IMR-90 (cell line): ENCODE results near the gene NENF. TPM values are rescaled to one million over a fixed set of nuclear protein-coding genes. Genes with fewer than 3 reads are reported as not detected.

ENCODE experiments used
- ATAC-seq: fragments of 200-7000 bp; cut with Tn5 transposase; 2 replicates; pipeline ENCODE4 v1.9.1; 2020; ENCODE audit warnings: low read depth, mild to moderate bottlenecking, moderate library complexity
- BruUV-seq: library from RNA; stranded (reverse); fragments of 400-500 nt; replicated peaks from 2 replicates; lab custom pipeline; 2021; lab: Mats Ljungman, UMichigan
- CTCF ChIA-PET: fragments of 300-600 bp; formaldehyde crosslinking; extraction: SDS; loops from one replicate; lab custom pipeline; 2021; ENCODE audit warnings: antibody characterized with exemption; lab: Yijun Ruan, JAX
- POLR2A ChIA-PET: fragments of 300-600 bp; sonication (Branson Sonifier 250); formaldehyde crosslinking; loops from one replicate; lab custom pipeline; 2022; ENCODE audit warnings: antibody characterized with exemption; ENCODE audit not compliant: unreplicated experiment; lab: Charles Lee
- DNase-seq: peaks from one replicate; pipeline ENCODE4 v3.0.0; 2013
- H2AFZ ChIP-seq: replicated peaks from 2 replicates; pipeline ENCODE3; 2013; ENCODE audit warnings: low read length, mild to moderate bottlenecking; ENCODE audit not compliant: poor library complexity
- H2AK5ac ChIP-seq: 2 replicates; pipeline ENCODE4 v1.6.1; 2013; ENCODE audit warnings: low read depth, low read length, inconsistent platforms
- H2AK9ac ChIP-seq: replicated peaks from 2 replicates; pipeline ENCODE3; 2013; ENCODE audit warnings: mild to moderate bottlenecking, low read depth, low read length, moderate library complexity; ENCODE audit not compliant: poor library complexity
- H2BK120ac ChIP-seq: 2 replicates; pipeline ENCODE4 v1.6.1; 2013; ENCODE audit warnings: low read depth, low read length, inconsistent platforms
- H2BK15ac ChIP-seq: 3 replicates; pipeline ENCODE4 v1.6.1; 2013; ENCODE audit warnings: low read depth, low read length, inconsistent platforms
- H2BK20ac ChIP-seq: 2 replicates; pipeline ENCODE4 v1.6.1; 2013; ENCODE audit warnings: low read depth, mild to moderate bottlenecking, inconsistent platforms, low read length, moderate library complexity
- H2BK5ac ChIP-seq: 2 replicates; pipeline ENCODE4 v1.6.1; 2013; ENCODE audit warnings: mild to moderate bottlenecking, low read depth, low read length, inconsistent platforms; ENCODE audit not compliant: poor library complexity, severe bottlenecking
- H3K14ac ChIP-seq: replicated peaks from 2 replicates; pipeline ENCODE4 v1.6.1; 2013; ENCODE audit warnings: low read depth, low read length, inconsistent platforms
- H3K18ac ChIP-seq: 2 replicates; pipeline ENCODE4 v1.6.1; 2013; ENCODE audit warnings: low read depth, low read length, control low read depth
- H3K23ac ChIP-seq: 2 replicates; pipeline ENCODE4 v1.6.1; 2013; ENCODE audit warnings: low read depth, low read length, inconsistent platforms
- H3K27ac ChIP-seq: 2 replicates; pipeline ENCODE4 v1.5.1; 2013; ENCODE audit warnings: mild to moderate bottlenecking, control low read depth, low read length; ENCODE audit not compliant: insufficient read depth
- H3K27me3 ChIP-seq: 2 replicates; pipeline ENCODE4 v1.6.1; 2013; ENCODE audit warnings: low read length; ENCODE audit not compliant: control insufficient read depth, insufficient read depth
- H3K36me3 ChIP-seq: 2 replicates; pipeline ENCODE4 v1.6.1; 2013; ENCODE audit warnings: low read length, mixed read lengths; ENCODE audit not compliant: control insufficient read depth, insufficient read depth
- H3K4ac ChIP-seq: 2 replicates; pipeline ENCODE4 v1.6.1; 2013; ENCODE audit warnings: low read depth, low read length, inconsistent platforms
- H3K4me1 ChIP-seq: 2 replicates; pipeline ENCODE4 v1.6.1; 2013; ENCODE audit warnings: low read length, mixed read lengths; ENCODE audit not compliant: control insufficient read depth, insufficient read depth
- H3K4me2 ChIP-seq: 2 replicates; pipeline ENCODE4 v1.6.1; 2013; ENCODE audit warnings: low read depth, mild to moderate bottlenecking, control low read depth, low read length, moderate library complexity
- H3K4me3 ChIP-seq: 2 replicates; pipeline ENCODE4 v1.5.1; 2013; ENCODE audit warnings: low read depth, mild to moderate bottlenecking, control low read depth, low read length, moderate library complexity; ENCODE audit not compliant: insufficient read depth
- H3K56ac ChIP-seq: 2 replicates; pipeline ENCODE4 v1.6.1; 2013; ENCODE audit warnings: low read length, inconsistent platforms; ENCODE audit not compliant: insufficient read depth; ENCODE audit errors: extremely low read depth
- H3K79me1 ChIP-seq, 2 experiments: 2 replicates each; pipeline ENCODE4 v1.6.1; 2013; ENCODE audit warnings: low read length in 2 of 2, inconsistent platforms in 1 of 2, low read depth in 1 of 2
- H3K9ac ChIP-seq: 2 replicates; pipeline ENCODE4 v1.6.1; 2013; ENCODE audit warnings: low read depth, low read length, control low read depth
- H3K9me1 ChIP-seq: 2 replicates; pipeline ENCODE4 v1.6.1; 2013; ENCODE audit warnings: low read length, inconsistent platforms; ENCODE audit not compliant: insufficient read depth
- H3K9me3 ChIP-seq: 2 replicates; pipeline ENCODE4 v1.6.1; 2013; ENCODE audit warnings: low read length; ENCODE audit not compliant: control insufficient read depth, insufficient read depth
- H4K20me1 ChIP-seq: 2 replicates; pipeline ENCODE4 v1.6.1; 2013; ENCODE audit warnings: low read length, inconsistent platforms; ENCODE audit not compliant: insufficient read depth
- H4K5ac ChIP-seq: 2 replicates; pipeline ENCODE4 v1.6.1; 2013; ENCODE audit warnings: mild to moderate bottlenecking, low read depth, low read length, control low read depth
- H4K8ac ChIP-seq, 2 experiments: 2 replicates each; pipeline ENCODE4 v1.6.1; 2013; ENCODE audit warnings: low read depth in 2 of 2, low read length in 2 of 2, control low read depth in 1 of 2, inconsistent platforms in 1 of 2
- H4K91ac ChIP-seq: 2 replicates; pipeline ENCODE4 v1.6.1; 2013; ENCODE audit warnings: low read depth, low read length, inconsistent platforms; ENCODE audit not compliant: insufficient read depth
- CHD1 ChIP-seq: IDR thresholded peaks from 2 replicates; pipeline ENCODE4 v1.6.1; 2012; ENCODE audit warnings: low read depth, low read length, improper control_type of control experiment
- CTCF ChIP-seq: conservative IDR thresholded peaks from 2 replicates; pipeline ENCODE4 v1.5.1; 2012; ENCODE audit warnings: mild to moderate bottlenecking, low read depth, low read length, improper control_type of control experiment
- FOS ChIP-seq: fragments of 150-350 bp; IDR thresholded peaks from 2 replicates; pipeline ENCODE4 v1.6.1; 2016; ENCODE audit warnings: low read depth, low read length
- MAFK ChIP-seq: IDR thresholded peaks from 2 replicates; pipeline ENCODE4 v1.6.1; 2012; ENCODE audit warnings: low read depth, low read length, improper control_type of control experiment
- MAZ ChIP-seq: IDR thresholded peaks from 2 replicates; pipeline ENCODE4 v1.6.1; 2012; ENCODE audit warnings: low read depth, mild to moderate bottlenecking, low read length, improper control_type of control experiment, moderate library complexity, borderline replicate concordance
- NFE2L2 ChIP-seq: fragments of 150-350 bp; IDR thresholded peaks from 2 replicates; pipeline ENCODE4 v1.6.1; 2016; ENCODE audit warnings: low read depth, mild to moderate bottlenecking, low read length
- POLR2A ChIP-seq: IDR thresholded peaks from 2 replicates; pipeline ENCODE4 v1.6.1; 2012; ENCODE audit warnings: mild to moderate bottlenecking, low read depth, low read length
- RAD21 ChIP-seq: IDR thresholded peaks from 2 replicates; pipeline ENCODE4 v1.6.1; 2012; ENCODE audit warnings: low read length, improper control_type of control experiment
- RCOR1 ChIP-seq: IDR thresholded peaks from 2 replicates; pipeline ENCODE4 v1.6.1; 2012; ENCODE audit warnings: mild to moderate bottlenecking, low read length, improper control_type of control experiment; ENCODE audit not compliant: insufficient replicate concordance
- RFX5 ChIP-seq: IDR thresholded peaks from 2 replicates; pipeline ENCODE4 v1.8.0; 2012; ENCODE audit warnings: low read depth, mild to moderate bottlenecking, low read length, moderate library complexity
- USF2 ChIP-seq: fragments of 150-350 bp; IDR thresholded peaks from 2 replicates; pipeline ENCODE4 v1.6.1; 2017; ENCODE audit warnings: mild to moderate bottlenecking, antibody characterized with exemption, low read length, low read depth
- whole genome bisulfite sequencing, 2 experiments: methylation state at CpG; one replicate each; pipeline versions ENCODE4 v1.1.5 to v1.1.7; 2013; ENCODE audit warnings: missing lambda C conversion rate in 2 of 2; ENCODE audit not compliant: insufficient read length in 1 of 2; ENCODE audit errors: extremely low coverage in 2 of 2; 5-methylcytosine and 5-hydroxymethylcytosine counted together
- dilution Hi-C: fragments of 300-500 bp; cut with HindIII; formaldehyde crosslinking; loops from one replicate; pipeline ENCODE4 v1.14.3; 2018; ENCODE audit warnings: low sequenced_read_pairs; ENCODE audit not compliant: unreplicated experiment
- in situ Hi-C: fragments of 300-500 bp; cut with MboI; formaldehyde crosslinking; loops from 3 replicates; pipeline ENCODE4 v1.14.3; 2019; ENCODE audit warnings: low sequenced_read_pairs, inconsistent platforms, mixed read lengths
- intact Hi-C: fragments of 100-400 bp; cut with micrococcal nuclease; formaldehyde crosslinking; loops from 2 replicates; pipeline ENCODE4 v1.10.0; 2022
- polyA plus RNA-seq, 3 experiments: library from polyadenylated mRNA; depleted of rRNA; stranded (reverse); fragments of >200 nt; gene quantifications; 2 replicates each; pipeline ENCODE4 v1.2.3, GENCODE V29; 2012; ENCODE audit warnings: low replicate concordance in 1 of 3
- total RNA-seq: library from RNA; depleted of rRNA; stranded (reverse); fragments of >200 nt; gene quantifications from 2 replicates; pipeline ENCODE4 v1.2.3, GENCODE V29; 2012

NENF gene
- total and polyA plus RNA-seq, 2 of the 4 experiments (the other 2 are of a cell fraction), result 16.0 to 40.4 TPM

GRCh38 chr1:212473729-212474128, 41.0 kb downstream of the NENF start (continued):
- TF ChIP-seq CTCF, result no peak

- H2AK9ac ChIP-seq, result no peak overlapping the region
- no peak overlapping the region for H4K91ac ChIP-seq
- H3K4ac ChIP-seq, result no peak overlapping the region
- no peak overlapping the region for H2AFZ ChIP-seq
- no peak overlapping the region for H3K18ac ChIP-seq
- no peak for ATAC-seq
- peaks cover 4% of the 10 kb centered on the region; the same call in 1 of the 2 replicates for H3K27me3 ChIP-seq
- H2BK5ac ChIP-seq, result no peak overlapping the region
- no peak overlapping the region for H4K8ac ChIP-seq
- no peak overlapping the region for H2BK15ac ChIP-seq
- no peaks in the 10 kb centered on the region for H4K20me1 ChIP-seq
- no peak overlapping the region for H4K5ac ChIP-seq
- in situ Hi-C loops, result loop anchor here (5.0 kb wide), 1 partner anchor 302 kb away; no protein-coding TSS in a partner anchor
- H3K4me1 ChIP-seq, result no peaks in the 10 kb centered on the region
- no peak overlapping the region for H3K9ac ChIP-seq
- POLR2A ChIA-PET, result no interaction called here
- H2BK20ac ChIP-seq, result no peak overlapping the region
- dilution Hi-C loops, result no loop called here
- no peaks in the 10 kb centered on the region for H3K79me1 ChIP-seq
- peaks cover 2% of the 10 kb centered on the region; the same call in 1 of the 2 replicates for H3K9me1 ChIP-seq
- BruUV-seq, result no TSS peak
- H3K4me2 ChIP-seq, result no peak overlapping the region
- H3K23ac ChIP-seq, result no peak overlapping the region
- H3K56ac ChIP-seq, result no peak overlapping the region
- no peak overlapping the region for H2AK5ac ChIP-seq
- H2BK120ac ChIP-seq, result no peak overlapping the region
- intact Hi-C loops, result loop anchor here (5.0 to 10.0 kb wide), 2 partner anchors 82 to 280 kb away; no protein-coding TSS in a partner anchor
- H3K4me3 ChIP-seq, result no peak overlapping the region
- CTCF ChIA-PET, result no interaction called here
- no peak overlapping the region for H3K14ac ChIP-seq
- no peaks in the 10 kb centered on the region for H3K36me3 ChIP-seq
- no peaks in the 10 kb centered on the region for H3K9me3 ChIP-seq
- no peak for DNase-seq
- no CpG with 5 or more reads among the region's 4 CpGs for WGBS, 2 experiments
- H3K27ac ChIP-seq, result no peak overlapping the region
- TF ChIP-seq CHD1, result no peak
- no peak for TF ChIP-seq FOS
- no peak for TF ChIP-seq POLR2A
- TF ChIP-seq CTCF, result no peak
- no peak for TF ChIP-seq USF2
- no peak for TF ChIP-seq MAFK
- no peak for TF ChIP-seq RCOR1
- no peak for TF ChIP-seq NFE2L2
- no peak for TF ChIP-seq RFX5
- TF ChIP-seq MAZ, result no peak
- no peak for TF ChIP-seq RAD21
Observed at GRCh38 chr1:212475151-212475550, 42.4 kb downstream of the NENF start.
